Esophagus squamous epithelium (tissue), 5 donors: ENCODE data around the gene DNAJA4. TPM values are rescaled to one million over a fixed set of nuclear protein-coding genes. Genes with fewer than 3 reads are reported as not detected.

ENCODE experiments used
- DNase-seq: peaks from one replicate; lab custom pipeline; 2025; lab: John Stamatoyannopoulos, UW
- H3K27ac ChIP-seq, 4 donors: fragments of 200-600 bp; sonication (generic); one replicate each; pipeline ENCODE4 v1.5.1; 2016 to 2019; ENCODE audit warnings: mild to moderate bottlenecking in 1 of 4
- H3K27me3 ChIP-seq, 4 donors: fragments of 200-600 bp; sonication (generic); 1 replicate in 3 of 4; 2 replicates in 1 of 4; pipeline versions ENCODE4 v1.5.1 to v1.6.0; 2017 to 2021; ENCODE audit warnings: antibody characterized with exemption in 1 of 4
- H3K36me3 ChIP-seq, 3 donors: fragments of 200-600 bp; sonication (generic); one replicate each; pipeline ENCODE4 v1.5.1; 2016 to 2019
- H3K4me1 ChIP-seq, 3 donors: fragments of 200-600 bp; sonication (generic); one replicate each; pipeline ENCODE4 v1.5.1; 2017 to 2019
- H3K4me3 ChIP-seq, 4 donors: fragments of 200-600 bp; sonication (generic); 1 replicate in 3 of 4; 2 replicates in 1 of 4; pipeline ENCODE4 v1.5.1; 2016 to 2019; ENCODE audit warnings: mild to moderate bottlenecking in 2 of 4, moderate library complexity in 1 of 4
- H3K9me3 ChIP-seq, 3 donors: fragments of 200-600 bp; sonication (generic); one replicate each; pipeline ENCODE4 v1.5.1; 2016 to 2019
- POLR2A ChIP-seq, 4 donors: fragments of 450-650 bp; IDR thresholded peaks; one replicate each; pipeline ENCODE4 v1.6.1; 2017; ENCODE audit warnings: antibody characterized with exemption in 4 of 4, mild to moderate bottlenecking in 4 of 4, moderate library complexity in 3 of 4
- WGBS, 2 donors: methylation state at CpG; one replicate each; pipeline ENCODE4 v1.1.5; 2018; 5-methylcytosine and 5-hydroxymethylcytosine counted together
- intact Hi-C: fragments of 100-400 bp; cut with DNase I; formaldehyde crosslinking; loops from one replicate; pipeline ENCODE4 v1.15.0; 2022
- total RNA-seq, 4 donors: library from RNA; depleted of rRNA; stranded (reverse); fragments of >200 nt; gene quantifications; one replicate each; pipeline ENCODE4 v1.1.0, GENCODE V29; 2016
- TF ChIP-seq, protein P1 (sequence below), 6 experiments: fragments of 450-650 bp in 4 of 6; fragments of 200-600 bp in 2 of 6; sonication (generic) in 2 of 6; IDR thresholded peaks; one replicate each; pipeline ENCODE4 v1.5.1; 2016 to 2019; ENCODE audit warnings: antibody characterized with exemption in 6 of 6, mild to moderate bottlenecking in 4 of 6, moderate library complexity in 4 of 6
- donor health status: DM: yes; HTN: yes; CAD: no.

Gene DNAJA4
- total RNA-seq, 4 donors from 2014 or later = 7.9 to 24.0 (median 15.7) TPM

DNA sequence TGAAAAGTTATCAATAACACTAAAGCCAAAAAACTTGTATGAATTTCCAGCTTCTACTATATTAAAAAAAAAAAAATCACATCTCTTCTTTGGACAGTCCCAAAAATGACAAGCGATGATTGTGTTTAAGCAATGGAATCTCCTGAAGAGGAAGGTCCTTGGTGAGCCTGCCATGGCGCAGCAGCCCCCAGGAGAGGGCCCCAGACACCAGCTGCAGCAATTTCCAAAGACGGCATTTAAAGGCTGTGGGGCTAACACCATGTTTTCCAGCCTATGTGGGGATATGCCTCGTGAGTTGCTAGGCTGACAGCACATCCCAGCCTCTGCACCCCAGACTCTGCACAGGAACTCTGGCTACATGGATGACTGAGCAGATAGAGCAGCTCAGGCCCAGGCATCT lies 20.4 kb downstream of the DNAJA4 start:
- whole genome bisulfite sequencing, 2 donors = 77 to 86% methylated on average over 4 of the region's 4 CpGs
- TF ChIP-seq, protein P1, sequence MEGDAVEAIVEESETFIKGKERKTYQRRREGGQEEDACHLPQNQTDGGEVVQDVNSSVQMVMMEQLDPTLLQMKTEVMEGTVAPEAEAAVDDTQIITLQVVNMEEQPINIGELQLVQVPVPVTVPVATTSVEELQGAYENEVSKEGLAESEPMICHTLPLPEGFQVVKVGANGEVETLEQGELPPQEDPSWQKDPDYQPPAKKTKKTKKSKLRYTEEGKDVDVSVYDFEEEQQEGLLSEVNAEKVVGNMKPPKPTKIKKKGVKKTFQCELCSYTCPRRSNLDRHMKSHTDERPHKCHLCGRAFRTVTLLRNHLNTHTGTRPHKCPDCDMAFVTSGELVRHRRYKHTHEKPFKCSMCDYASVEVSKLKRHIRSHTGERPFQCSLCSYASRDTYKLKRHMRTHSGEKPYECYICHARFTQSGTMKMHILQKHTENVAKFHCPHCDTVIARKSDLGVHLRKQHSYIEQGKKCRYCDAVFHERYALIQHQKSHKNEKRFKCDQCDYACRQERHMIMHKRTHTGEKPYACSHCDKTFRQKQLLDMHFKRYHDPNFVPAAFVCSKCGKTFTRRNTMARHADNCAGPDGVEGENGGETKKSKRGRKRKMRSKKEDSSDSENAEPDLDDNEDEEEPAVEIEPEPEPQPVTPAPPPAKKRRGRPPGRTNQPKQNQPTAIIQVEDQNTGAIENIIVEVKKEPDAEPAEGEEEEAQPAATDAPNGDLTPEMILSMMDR (IDR thresholded peaks at IDR 0.05) = no peak
- TF ChIP-seq POLR2A (IDR thresholded peaks at IDR 0.05) = no peak

DNA sequence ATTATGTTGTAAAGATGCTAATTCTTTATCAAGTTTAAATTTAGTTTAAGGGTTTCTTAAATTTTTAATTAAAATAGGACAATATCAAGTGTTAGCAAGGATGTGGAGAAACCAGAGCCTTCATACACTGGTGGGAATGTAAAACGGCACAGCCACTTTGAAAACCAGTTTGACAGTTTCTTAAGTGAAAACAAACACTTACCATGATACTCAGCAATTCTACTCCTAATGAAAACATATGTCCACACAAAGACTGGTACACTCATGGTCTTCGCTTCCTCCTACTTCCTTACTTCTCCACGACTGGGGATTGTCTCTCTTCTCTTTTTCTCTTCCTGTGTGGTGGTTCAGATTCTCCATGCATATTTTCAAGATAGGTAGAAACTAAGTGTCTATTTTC lies 25.9 kb downstream of the DNAJA4 start:
- H3K4me1 ChIP-seq = peaks cover 0 to 19% (median 0%) of the 10 kb centered on the region in 3 donors
- peak overlapping the region in 3 of 4 donors; percentile 23 to 53 (median 52) for H3K27ac ChIP-seq
- TF ChIP-seq, protein P1 (IDR thresholded peaks at IDR 0.05) = no peak
- TF ChIP-seq POLR2A (IDR thresholded peaks at IDR 0.05) = no peak
- 61 to 63% methylated on average over 3 of the region's 3 CpGs for WGBS, 2 donors
- DNase-seq = no peak
- H3K4me3 ChIP-seq = no peak overlapping the region
- H3K27me3 ChIP-seq = no peaks in the 10 kb centered on the region
- intact Hi-C loops = no loop called here
- no peaks in the 10 kb centered on the region for H3K9me3 ChIP-seq
- H3K36me3 ChIP-seq = peaks cover 0 to 90% (median 3%) of the 10 kb centered on the region in 3 donors

More for the DNA sequence above, 20.4 kb downstream of the DNAJA4 start:
- Histone ChIP-seq H3K9me3 (no peaks in the 10 kb centered on the region), H3K27ac (no peak overlapping the region), H3K4me1 (peaks cover 0 to 3% (median 0%) of the 10 kb centered on the region in 3 donors), H3K4me3 (no peak overlapping the region), H3K36me3 (peaks cover 3 to 100% (median 11%) of the 10 kb centered on the region in 3 donors), H3K27me3 (no peaks in the 10 kb centered on the region)
- intact Hi-C loops = no loop called here
- DNase-seq = no peak

DNA sequence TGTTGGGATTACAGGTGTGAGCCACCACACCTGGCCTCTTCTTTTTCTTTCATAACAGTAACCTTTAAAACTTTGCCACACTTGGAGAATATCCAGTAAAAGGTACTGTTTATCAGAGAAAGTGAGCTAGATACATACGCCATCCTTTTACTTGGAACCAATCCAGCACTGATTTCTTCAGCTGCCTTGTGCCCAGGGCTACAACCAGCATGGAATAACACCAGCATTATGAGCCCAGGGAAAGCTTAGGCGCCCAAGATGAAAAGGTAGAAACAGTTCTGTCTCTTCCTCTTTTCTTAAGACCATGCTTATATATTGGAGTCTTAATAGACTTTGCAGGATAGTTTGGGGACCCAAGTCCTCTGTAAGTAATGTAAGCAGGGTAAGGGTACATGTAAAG lies 26.7 kb downstream of the DNAJA4 start:
- no peak for DNase-seq
- intact Hi-C loops = no loop called here

DNA sequence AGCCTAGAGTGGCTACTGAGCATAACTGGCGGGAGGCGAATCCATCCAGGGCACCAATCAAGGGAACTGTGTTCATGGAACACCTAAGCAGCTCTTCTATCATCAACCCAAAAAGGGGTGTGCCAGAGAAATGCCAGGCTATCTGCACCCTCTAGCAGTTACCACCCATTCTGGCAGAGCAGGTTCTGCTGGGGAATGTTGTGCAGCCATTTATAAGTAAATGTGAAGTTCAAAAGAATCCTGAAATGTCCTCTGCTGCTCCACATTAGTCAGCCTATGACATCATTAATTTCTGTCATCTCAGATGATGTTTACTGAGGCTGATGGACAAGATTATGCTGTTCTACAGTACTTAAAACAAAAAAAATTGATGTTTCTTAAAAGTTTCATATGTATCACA lies 27.3 kb downstream of the DNAJA4 start:
- H3K9me3 ChIP-seq = no peaks in the 10 kb centered on the region
- H3K4me1 ChIP-seq = peaks cover 0 to 19% (median 0%) of the 10 kb centered on the region in 3 donors
- peaks cover 0 to 76% (median 0%) of the 10 kb centered on the region in 3 donors for H3K36me3 ChIP-seq
- DNase-seq = no peak
- TF ChIP-seq, protein P1 (IDR thresholded peaks at IDR 0.05) = no peak
- TF ChIP-seq POLR2A (IDR thresholded peaks at IDR 0.05) = no peak
- intact Hi-C loops = no loop called here
- H3K27ac ChIP-seq = peak overlapping the region in 3 of 4 donors; percentile 25 to 53 (median 52)
- no peak overlapping the region for H3K4me3 ChIP-seq
- no peaks in the 10 kb centered on the region for H3K27me3 ChIP-seq
- 100% methylated on average over 2 of the region's 2 CpGs for WGBS, 2 donors

More for the DNA sequence above, 26.7 kb downstream of the DNAJA4 start:
- Histone ChIP-seq H3K9me3 (no peaks in the 10 kb centered on the region), H3K36me3 (peaks cover 0 to 82% (median 0%) of the 10 kb centered on the region in 3 donors), H3K4me3 (no peak overlapping the region), H3K27me3 (no peaks in the 10 kb centered on the region), H3K27ac (peak overlapping the region in 2 of 4 donors; percentile 52 to 53), H3K4me1 (peaks cover 0 to 19% (median 0%) of the 10 kb centered on the region in 3 donors)
- no peak for TF ChIP-seq POLR2A (IDR thresholded peaks at IDR 0.05)
- TF ChIP-seq, protein P1 (IDR thresholded peaks at IDR 0.05) = no peak
- WGBS, 2 donors = 58 to 73% methylated on average over 2 of the region's 2 CpGs

DNA sequence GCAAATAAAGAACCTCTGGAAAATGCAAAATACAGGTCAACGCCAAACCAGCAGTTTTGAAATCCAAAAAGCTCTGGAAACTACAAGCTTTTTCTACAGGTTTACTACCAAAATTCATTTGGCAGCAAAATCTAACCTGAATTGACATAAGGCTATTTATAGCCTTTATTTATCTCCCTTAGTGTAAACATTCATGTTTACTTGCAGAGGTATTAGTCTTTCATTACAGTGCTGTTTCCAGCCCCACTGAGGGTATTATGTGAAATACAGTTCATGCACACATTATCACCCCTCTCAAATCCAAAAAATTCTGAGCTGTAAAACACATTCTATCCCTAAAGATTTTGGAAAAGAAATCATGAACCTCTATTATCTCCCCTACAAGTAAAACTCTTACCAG lies 27.9 kb downstream of the DNAJA4 start:
- DNase-seq = no peak
- intact Hi-C loops = no loop called here
- Histone ChIP-seq H3K36me3 (peaks cover 0 to 70% (median 0%) of the 10 kb centered on the region in 3 donors), H3K27me3 (no peaks in the 10 kb centered on the region), H3K4me1 (peaks cover 0 to 19% (median 0%) of the 10 kb centered on the region in 3 donors), H3K4me3 (no peak overlapping the region), H3K27ac (peak overlapping the region in 3 of 4 donors; percentile 25 to 53 (median 39)), H3K9me3 (no peaks in the 10 kb centered on the region)
- 100% methylated on average over 1 of the region's 1 CpG for WGBS, 2 donors
- TF ChIP-seq, protein P1 (IDR thresholded peaks at IDR 0.05) = no peak
- TF ChIP-seq POLR2A (IDR thresholded peaks at IDR 0.05) = no peak
